Measurements from ENCODE around the gene FLVCR2. TPM values are rescaled to one million over a fixed set of nuclear protein-coding genes. Genes with fewer than 3 reads are reported as not detected.
"Not testable (repeated sequence)": the region's sequence is repeated elsewhere in the genome, so short reads cannot be mapped to it uniquely, and the experiment has no call there.

FLVCR2 gene
- total RNA-seq, 1 donor from 2014 or later, result 3.7 TPM

DNA sequence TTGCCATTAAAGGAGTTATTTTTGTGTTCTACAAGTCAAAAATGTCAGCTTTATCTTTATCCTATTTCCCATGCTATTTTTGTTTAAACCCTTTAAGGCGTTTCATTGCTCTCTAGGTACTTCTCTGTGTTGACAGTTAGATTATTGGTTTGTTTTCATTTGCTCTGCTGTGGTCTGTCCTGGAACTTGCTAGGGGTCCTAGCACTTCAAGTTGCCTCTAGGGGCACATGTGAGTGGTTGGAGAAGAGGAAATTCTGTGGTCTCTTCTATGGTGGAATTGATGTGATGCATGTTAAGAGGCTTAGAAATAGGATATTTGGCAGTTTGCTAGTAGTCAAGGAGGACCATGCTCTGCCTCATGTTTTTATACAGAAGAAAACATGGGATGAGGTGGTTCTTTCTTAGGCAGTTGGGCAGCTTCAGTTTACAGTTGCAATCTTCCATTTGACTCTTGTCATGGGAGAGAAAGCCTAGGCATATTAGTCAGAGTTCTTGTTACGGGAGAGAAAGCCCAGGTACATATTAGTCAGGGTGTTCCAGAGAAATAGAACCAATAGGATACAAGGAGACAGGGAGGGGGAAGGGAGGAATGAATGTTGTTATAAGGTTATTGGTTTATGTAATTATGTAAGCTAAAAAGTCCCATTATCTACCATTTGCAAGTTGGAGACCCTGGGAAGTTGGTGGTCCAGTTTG is 97.0 kb downstream of the FLVCR2 start:
- DNase-seq (ENCODE audit: extremely low spot score in 2 of 2), result no peak
- TF ChIP-seq, protein P1, sequence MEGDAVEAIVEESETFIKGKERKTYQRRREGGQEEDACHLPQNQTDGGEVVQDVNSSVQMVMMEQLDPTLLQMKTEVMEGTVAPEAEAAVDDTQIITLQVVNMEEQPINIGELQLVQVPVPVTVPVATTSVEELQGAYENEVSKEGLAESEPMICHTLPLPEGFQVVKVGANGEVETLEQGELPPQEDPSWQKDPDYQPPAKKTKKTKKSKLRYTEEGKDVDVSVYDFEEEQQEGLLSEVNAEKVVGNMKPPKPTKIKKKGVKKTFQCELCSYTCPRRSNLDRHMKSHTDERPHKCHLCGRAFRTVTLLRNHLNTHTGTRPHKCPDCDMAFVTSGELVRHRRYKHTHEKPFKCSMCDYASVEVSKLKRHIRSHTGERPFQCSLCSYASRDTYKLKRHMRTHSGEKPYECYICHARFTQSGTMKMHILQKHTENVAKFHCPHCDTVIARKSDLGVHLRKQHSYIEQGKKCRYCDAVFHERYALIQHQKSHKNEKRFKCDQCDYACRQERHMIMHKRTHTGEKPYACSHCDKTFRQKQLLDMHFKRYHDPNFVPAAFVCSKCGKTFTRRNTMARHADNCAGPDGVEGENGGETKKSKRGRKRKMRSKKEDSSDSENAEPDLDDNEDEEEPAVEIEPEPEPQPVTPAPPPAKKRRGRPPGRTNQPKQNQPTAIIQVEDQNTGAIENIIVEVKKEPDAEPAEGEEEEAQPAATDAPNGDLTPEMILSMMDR (IDR thresholded peaks at IDR 0.05), result no peak
- TF ChIP-seq POLR2AphosphoS5 (IDR thresholded peaks at IDR 0.05; ENCODE audit: insufficient read depth in 1 of 2, low read depth in 1 of 2) (no peak), POLR2A (IDR thresholded peaks at IDR 0.05) (no peak)
- Histone ChIP-seq H3K4me1 (no peaks in the 10 kb centered on the region), H3K9me3 (no peaks in the 10 kb centered on the region), H3K27me3 (no peaks in the 10 kb centered on the region), H3K36me3 (peaks cover 0 to 1% of the 10 kb centered on the region in 2 donors), H3K4me3 (no peak overlapping the region), H3K27ac (no peak overlapping the region)
- intact Hi-C loops (cut with DNase I), result no loop called here

DNA sequence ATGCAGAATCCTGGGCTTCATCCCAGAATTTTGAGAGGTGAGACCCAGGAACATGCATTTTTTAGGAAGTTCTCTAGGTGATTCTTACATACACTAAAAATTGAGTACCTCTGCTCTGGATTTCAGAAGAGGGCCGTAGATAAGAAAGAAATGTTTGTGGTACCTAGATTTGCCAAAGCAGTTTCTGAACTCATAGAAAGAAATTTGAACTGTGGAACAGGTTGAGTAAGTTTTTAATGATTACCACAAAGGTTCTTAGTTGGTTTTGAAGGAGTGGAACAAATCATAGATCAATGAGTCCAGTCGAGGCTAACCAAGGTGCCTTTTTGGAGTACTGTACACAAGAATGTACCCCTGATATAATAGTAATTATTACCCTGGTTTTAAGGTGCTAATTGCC is 107.5 kb downstream of the FLVCR2 start:
- Histone ChIP-seq H3K27me3 (no peaks in the 10 kb centered on the region), H3K9me3 (no peaks in the 10 kb centered on the region), H3K4me3 (no peak overlapping the region), H3K4me1 (no peaks in the 10 kb centered on the region), H3K27ac (no peak overlapping the region), H3K36me3 (peaks cover 0 to 23% of the 10 kb centered on the region in 2 donors)
- intact Hi-C loops (cut with DNase I), result no loop called here
- DNase-seq (ENCODE audit: extremely low spot score in 2 of 2), result no peak
- TF ChIP-seq POLR2A (IDR thresholded peaks at IDR 0.05) (no peak), POLR2AphosphoS5 (IDR thresholded peaks at IDR 0.05; ENCODE audit: insufficient read depth in 1 of 2, low read depth in 1 of 2) (no peak)
- TF ChIP-seq, protein P1 (IDR thresholded peaks at IDR 0.05), result no peak

DNA sequence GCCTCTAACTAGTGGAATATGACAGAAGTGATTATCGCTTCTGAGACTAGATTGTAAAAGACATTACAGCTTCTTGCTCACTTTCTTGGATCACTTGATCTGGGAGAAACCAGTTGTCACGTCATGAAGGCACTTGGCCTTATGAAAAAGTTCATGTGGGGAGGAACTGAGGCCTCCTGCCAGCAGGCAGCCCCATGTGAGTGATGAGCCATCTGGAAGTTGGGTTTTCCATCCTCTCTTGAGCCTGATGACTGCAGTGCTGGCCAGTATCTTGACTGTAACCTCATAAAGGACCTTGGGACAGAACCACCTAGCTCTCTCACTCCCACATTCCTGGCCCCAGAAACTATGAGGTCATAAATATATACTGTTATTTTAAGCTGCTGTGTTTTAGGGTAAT is 110.6 kb downstream of the FLVCR2 start:
- intact Hi-C loops (cut with DNase I), result no loop called here
- H3K27ac ChIP-seq, result no peak overlapping the region
- no peak for DNase-seq (ENCODE audit: extremely low spot score in 2 of 2)
- H3K4me1 ChIP-seq, result no peaks in the 10 kb centered on the region
- peaks cover 0 to 32% of the 10 kb centered on the region in 2 donors for H3K36me3 ChIP-seq
- no peaks in the 10 kb centered on the region for H3K27me3 ChIP-seq
- H3K9me3 ChIP-seq, result no peaks in the 10 kb centered on the region
- TF ChIP-seq POLR2A (IDR thresholded peaks at IDR 0.05) (no peak), POLR2AphosphoS5 (IDR thresholded peaks at IDR 0.05; ENCODE audit: insufficient read depth in 1 of 2, low read depth in 1 of 2) (peak in 1 of 2 donors; percentile 15)
- no peak overlapping the region for H3K4me3 ChIP-seq

DNA sequence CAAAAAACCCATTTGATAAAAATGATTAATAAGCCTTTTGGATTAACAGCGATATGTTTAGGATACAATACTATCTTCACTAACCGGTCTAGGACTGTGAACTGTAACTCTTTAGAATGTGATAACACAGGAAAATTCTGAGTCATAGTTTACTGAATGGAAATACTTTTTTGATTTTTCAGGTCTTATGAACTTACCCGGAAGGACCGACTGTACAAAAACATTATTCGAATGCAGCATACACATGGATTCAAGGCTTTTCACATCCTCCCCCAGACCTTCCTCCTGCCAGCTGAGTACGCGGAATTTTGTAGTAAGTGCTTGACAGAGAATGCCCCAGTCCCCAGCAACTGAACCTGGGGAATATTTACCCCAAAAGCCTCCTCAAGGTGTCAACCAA is 111.6 kb downstream of the FLVCR2 start:
- Histone ChIP-seq H3K36me3 (peaks cover 0 to 39% of the 10 kb centered on the region in 2 donors), H3K9me3 (no peaks in the 10 kb centered on the region), H3K4me3 (no peak overlapping the region), H3K4me1 (no peaks in the 10 kb centered on the region), H3K27ac (no peak overlapping the region), H3K27me3 (no peaks in the 10 kb centered on the region)
- TF ChIP-seq POLR2A (IDR thresholded peaks at IDR 0.05) (no peak), POLR2AphosphoS5 (IDR thresholded peaks at IDR 0.05; ENCODE audit: insufficient read depth in 1 of 2, low read depth in 1 of 2) (no peak)
- TF ChIP-seq, protein P1 (IDR thresholded peaks at IDR 0.05), result no peak
- DNase-seq (ENCODE audit: extremely low spot score in 2 of 2), result no peak
- intact Hi-C loops (cut with DNase I), result no loop called here

DNA sequence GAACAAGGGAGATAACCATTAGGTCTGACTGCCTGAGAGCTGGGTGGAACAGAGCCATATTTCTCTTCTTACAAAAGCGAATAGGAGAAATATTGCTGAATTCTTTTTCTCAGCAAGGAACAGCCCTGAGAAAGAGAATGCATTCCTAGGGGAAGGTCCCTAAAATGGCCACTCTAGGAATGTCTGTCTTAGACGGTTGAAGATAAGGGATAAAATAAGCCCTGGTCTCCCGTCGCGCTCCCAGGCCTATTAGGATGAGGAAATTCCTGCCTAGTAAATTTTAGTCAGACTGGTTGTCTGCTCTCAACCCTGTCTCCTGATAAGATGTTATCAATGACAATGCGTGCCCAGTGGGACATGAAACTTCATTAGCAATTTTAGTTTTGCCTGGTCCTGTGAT is 116.6 kb downstream of the FLVCR2 start:
- H3K36me3 ChIP-seq, result peaks cover 0 to 51% of the 10 kb centered on the region in 2 donors
- intact Hi-C loops (cut with DNase I); H3K27me3 ChIP-seq: not testable (repeated sequence)

DNA sequence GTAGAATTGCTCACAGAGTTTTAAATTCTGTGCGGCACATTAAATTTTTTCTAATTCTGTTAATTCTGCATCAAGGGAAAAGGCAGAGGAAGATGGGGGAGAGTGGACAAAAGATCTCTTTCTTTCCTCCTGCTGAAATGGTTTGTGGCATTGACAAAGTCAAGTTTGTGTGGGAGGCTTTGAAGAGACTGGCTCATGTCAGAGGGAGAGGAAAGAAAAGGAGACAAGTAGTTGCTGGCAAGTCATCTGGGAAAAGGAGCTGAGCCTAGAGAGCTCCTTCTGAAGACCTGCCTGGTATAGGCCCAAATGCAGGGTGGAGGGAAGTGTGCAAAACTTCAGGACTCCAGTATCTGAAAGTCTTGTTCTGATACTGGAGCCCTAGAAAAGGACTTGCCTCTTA is 119.0 kb downstream of the FLVCR2 start:
- no peaks in the 10 kb centered on the region for H3K27me3 ChIP-seq
- H3K9me3 ChIP-seq, result no peaks in the 10 kb centered on the region
- TF ChIP-seq POLR2A (IDR thresholded peaks at IDR 0.05) (no peak), POLR2AphosphoS5 (IDR thresholded peaks at IDR 0.05; ENCODE audit: insufficient read depth in 1 of 2, low read depth in 1 of 2) (no peak)
- TF ChIP-seq, protein P1 (IDR thresholded peaks at IDR 0.05), result no peak
- DNase-seq (ENCODE audit: extremely low spot score in 2 of 2), result no peak
- H3K4me1 ChIP-seq, result peaks cover 4% of the 10 kb centered on the region
- H3K27ac ChIP-seq, result no peak overlapping the region
- intact Hi-C loops (cut with DNase I), result no loop called here
- peaks cover 0 to 42% of the 10 kb centered on the region in 2 donors for H3K36me3 ChIP-seq
- H3K4me3 ChIP-seq, result no peak overlapping the region

More for the DNA sequence above, 116.6 kb downstream of the FLVCR2 start:
- H3K4me3 ChIP-seq; H3K27ac ChIP-seq; H3K9me3 ChIP-seq; H3K4me1 ChIP-seq; DNase-seq (ENCODE audit: extremely low spot score in 2 of 2): not testable (repeated sequence)

Data from vagina (tissue), 2 donors.